Renal pelvis (tissue), 4 donors: ENCODE measurements around the gene CRABP1. TPM values are rescaled to one million over a fixed set of nuclear protein-coding genes. Genes with fewer than 3 reads are reported as not detected.

Source experiments
- DNase-seq: peaks from one replicate; pipeline ENCODE4 v3.0.0-alpha.2; 2013
- polyA plus RNA-seq, 3 donors: library from polyadenylated mRNA; unstranded; fragments of 120-200 nt; gene quantifications; one replicate each; pipeline ENCODE4 v1.2.1, GENCODE V29; 2013; ENCODE audit not compliant: insufficient read length in 3 of 3

The CRABP1 gene
- polyA plus RNA-seq, 3 donors, result 44.4 to 58.1 (median 51.0) TPM

DNA sequence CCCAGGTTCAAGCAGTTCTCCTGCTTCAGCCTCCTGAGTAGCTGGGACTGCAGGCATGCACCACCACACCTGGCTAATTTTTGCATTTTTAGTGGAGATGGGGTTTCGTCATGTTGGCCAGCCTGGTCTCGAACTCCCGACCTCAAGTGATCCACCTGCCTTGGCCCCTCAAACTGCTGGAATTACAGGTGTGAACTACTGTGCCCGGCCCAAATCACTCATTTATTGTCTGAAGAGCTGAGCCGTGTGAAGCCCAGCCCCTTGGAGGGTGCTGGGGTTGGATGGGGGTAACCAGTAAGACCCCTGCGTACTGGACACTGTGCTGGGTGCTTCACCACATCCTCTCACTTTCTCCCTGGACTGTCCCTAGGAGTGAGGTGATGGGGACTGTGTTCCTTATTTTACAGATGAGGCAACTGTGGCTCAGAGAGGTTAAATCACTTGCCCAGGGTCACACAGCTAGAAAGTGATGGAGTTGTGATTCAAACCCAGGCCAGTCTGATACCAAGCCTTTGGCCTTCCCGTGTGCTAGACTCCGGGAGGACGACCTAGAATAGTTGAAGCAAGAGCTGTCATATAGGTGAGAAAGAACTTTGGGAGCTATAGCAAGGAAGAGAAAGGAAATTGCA is 56.1 kb downstream of the CRABP1 start:
- no peak for DNase-seq

DNA sequence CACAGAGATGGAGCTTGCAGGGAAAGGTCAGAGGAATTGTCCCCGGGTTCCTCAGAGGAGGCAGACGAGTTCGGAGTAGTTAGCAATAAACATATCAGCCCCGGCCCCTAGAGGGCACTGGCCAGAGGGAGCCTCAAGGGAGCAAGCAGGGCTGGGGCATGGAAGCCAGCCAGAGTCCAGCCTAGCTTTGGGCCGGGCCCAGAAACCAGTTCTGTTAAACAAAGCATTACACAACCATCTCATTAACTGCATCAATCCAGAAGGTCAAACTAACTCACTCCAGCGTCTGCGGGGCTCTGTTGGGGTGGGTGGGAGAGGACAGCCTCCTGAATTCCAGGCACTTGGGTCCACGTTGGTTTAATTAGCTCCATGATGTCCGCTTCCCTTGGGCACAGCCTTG is 56.8 kb downstream of the CRABP1 start:
- DNase-seq, result no peak

DNA sequence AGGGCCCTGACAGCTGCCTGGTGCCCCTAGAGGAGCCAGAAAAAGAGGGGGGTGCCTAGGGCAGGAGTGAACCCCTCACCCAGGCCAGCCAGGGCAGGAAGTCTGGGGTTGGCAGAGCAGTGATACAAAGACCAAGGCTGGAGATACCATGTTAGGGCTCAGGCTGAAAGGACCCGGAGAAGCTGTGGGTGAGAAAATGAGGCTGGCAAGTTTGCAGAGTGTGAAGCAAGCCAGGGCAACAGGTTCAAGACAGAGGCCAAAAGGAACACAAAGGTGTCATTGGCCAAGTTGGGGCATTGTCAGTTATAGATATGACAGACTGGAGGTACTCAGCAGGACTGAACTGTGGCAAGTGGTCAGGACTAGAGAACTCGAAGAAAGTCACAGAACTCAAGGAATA is 57.2 kb downstream of the CRABP1 start:
- no peak for DNase-seq

Other genes starting within 250 kb of the CRABP1 start
- gene SH2D7, start 247.8 kb upstream of the CRABP1 start, polyA plus RNA-seq, result 1 to 10 TPM in 1 of 3 donors, under 1 TPM in 2; 0.83 to 1.2 (median 0.93) TPM
- 10 to 100 TPM; 32.3 to 41.1 (median 40.1) TPM for gene CIB2, start 208.9 kb upstream of the CRABP1 start, polyA plus RNA-seq
- 10 to 100 TPM; 47.6 to 58.1 (median 48.1) TPM for gene IDH3A, start 191.0 kb upstream of the CRABP1 start, polyA plus RNA-seq
- 1 to 10 TPM in 2 of 3 donors, under 1 TPM in 1; 0.54 to 2.1 (median 1.3) TPM for gene ACSBG1, start 105.8 kb upstream of the CRABP1 start, polyA plus RNA-seq
- 10 to 100 TPM; 22.4 to 32.2 (median 29.4) TPM for gene DNAJA4, start 75.8 kb upstream of the CRABP1 start, polyA plus RNA-seq
- 100 to 1,000 TPM; 101 to 112 (median 103) TPM for gene SKIC8, start 40.7 kb upstream of the CRABP1 start, polyA plus RNA-seq
- gene IREB2, start 97.9 kb downstream of the CRABP1 start, polyA plus RNA-seq, result 10 to 100 TPM; 49.6 to 71.5 (median 64.5) TPM
- 10 to 100 TPM in 2 of 3 donors, 1 to 10 TPM in 1; 7.3 to 11.2 (median 10.3) TPM for gene HYKK, start 167.2 kb downstream of the CRABP1 start, polyA plus RNA-seq
- gene PSMA4, start 200.1 kb downstream of the CRABP1 start, polyA plus RNA-seq, result 100 to 1,000 TPM; 247 to 260 (median 255) TPM
- gene CHRNA5, start 225.2 kb downstream of the CRABP1 start, polyA plus RNA-seq, result 1 to 10 TPM; 5.5 to 7.8 (median 6.0) TPM